Fibroblast of villous mesenchyme (primary cell): ENCODE measurements around the gene CASP8. TPM values are rescaled to one million over a fixed set of nuclear protein-coding genes. Genes with fewer than 3 reads are reported as not detected.

ENCODE experiments used
- DNase-seq: peaks from one replicate; pipeline ENCODE4 v3.0.0-alpha.2; 2010; ENCODE audit warnings: low read depth
- H3K4me3 ChIP-seq: 2 replicates; pipeline ENCODE4 v1.5.1; 2011; ENCODE audit warnings: low read depth, mild to moderate bottlenecking, low read length
- CTCF ChIP-seq: IDR thresholded peaks from 2 replicates; pipeline ENCODE4 v1.5.1; 2012; ENCODE audit warnings: low read depth, mild to moderate bottlenecking, low read length; ENCODE audit not compliant: insufficient read depth
- total RNA-seq: library from RNA; depleted of rRNA; stranded (reverse); fragments of >200 nt; gene quantifications from 2 replicates; pipeline ENCODE4 v1.2.3, GENCODE V29; 2012

The CASP8 gene
- total RNA-seq, 1 donor = 22.0 TPM

GRCh38 chr2:201256082-201256481 is 4.3 kb upstream of the CASP8 start:
- TF ChIP-seq CTCF = no peak
- H3K4me3 ChIP-seq = no peak overlapping the region
- DNase-seq = peak; percentile 45

- no peak for TF ChIP-seq CTCF
- DNase-seq = no peak
- H3K4me3 ChIP-seq = peak overlapping the region; percentile 78
These were observed 2.9 kb upstream of the CASP8 start for GRCh38 chr2:201257381-201257955.

- peak; percentile 79 for DNase-seq
- TF ChIP-seq CTCF = no peak
These were observed 2.2 kb upstream of the CASP8 start for GRCh38 chr2:201257956-201258665.

GRCh38 chr2:201258666-201259615 is 1.4 kb upstream of the CASP8 start:
- peak overlapping the region; percentile 78 for H3K4me3 ChIP-seq

More at GRCh38 chr2:201257956-201258665, 2.2 kb upstream of the CASP8 start:
- H3K4me3 ChIP-seq = peak overlapping the region; percentile 78

GRCh38 chr2:201261471-201261870 is 1.1 kb downstream of the CASP8 start:
- DNase-seq = no peak
- no peak overlapping the region for H3K4me3 ChIP-seq
- no peak for TF ChIP-seq CTCF

More at GRCh38 chr2:201258666-201259615, 1.4 kb upstream of the CASP8 start:
- DNase-seq = no peak
- TF ChIP-seq CTCF = peak; percentile 23

GRCh38 chr2:201261906-201262305 is 1.6 kb downstream of the CASP8 start:
- DNase-seq = no peak
- TF ChIP-seq CTCF = no peak
- H3K4me3 ChIP-seq = no peak overlapping the region
